ENCODE results near the gene LPAR4.
"Not testable (repeated sequence)": the region's sequence is repeated elsewhere in the genome, so short reads cannot be mapped to it uniquely, and the experiment has no call there.

The LPAR4 gene

GRCh38 chrX:78747489-78747888 lies at the start of gene LPAR4:
TSS of gene LPAR4 (plus strand) at chrX:78747720. CDS start at chrX:78754870, 7,150 bp downstream.
- DNase-seq: no peak

- DNase-seq: no peak
Observed at GRCh38 chrX:78706071-78706470, 41.4 kb upstream of the LPAR4 start.

GRCh38 chrX:78708262-78708661 lies 39.3 kb upstream of the LPAR4 start:
- DNase-seq: no peak

GRCh38 chrX:78708816-78709215 lies 38.7 kb upstream of the LPAR4 start:
- no peak for DNase-seq

GRCh38 chrX:78710171-78710570 lies 37.3 kb upstream of the LPAR4 start:
- no peak for DNase-seq

- no peak for DNase-seq
Observed at GRCh38 chrX:78712336-78712735, 35.2 kb upstream of the LPAR4 start.

GRCh38 chrX:78725287-78725686 lies 22.2 kb upstream of the LPAR4 start:
- DNase-seq: no peak

GRCh38 chrX:78746496-78746895 lies 1.0 kb upstream of the LPAR4 start:
- no peak for DNase-seq

GRCh38 chrX:78747971-78748370 lies 451 bp downstream of the LPAR4 start:
- DNase-seq: no peak

GRCh38 chrX:78748846-78749245 lies 1.3 kb downstream of the LPAR4 start:
- no peak for DNase-seq

GRCh38 chrX:78753571-78753970 lies 6.1 kb downstream of the LPAR4 start:
- no peak for DNase-seq

- no peak for DNase-seq
Observed at GRCh38 chrX:78754917-78755316, 7.4 kb downstream of the LPAR4 start.

- DNase-seq: no peak
Observed at GRCh38 chrX:78759081-78759480, 11.6 kb downstream of the LPAR4 start.

GRCh38 chrX:78769101-78769755 lies 21.7 kb downstream of the LPAR4 start:
- DNase-seq: no peak

GRCh38 chrX:78769946-78770345 lies 22.4 kb downstream of the LPAR4 start:
- no peak for DNase-seq

- DNase-seq: no peak
Observed at GRCh38 chrX:78796916-78797315, 49.4 kb downstream of the LPAR4 start.

- DNase-seq: no peak
Observed at GRCh38 chrX:78800114-78800513, 52.6 kb downstream of the LPAR4 start.

- no peak for DNase-seq
Observed at GRCh38 chrX:78800694-78801093, 53.2 kb downstream of the LPAR4 start.

GRCh38 chrX:78801522-78801921 lies 54.0 kb downstream of the LPAR4 start:
- no peak for DNase-seq

GRCh38 chrX:78802526-78802925 lies 55.0 kb downstream of the LPAR4 start:
- DNase-seq: not testable (repeated sequence)

All from NCI-H187 treated with DMSO at 0.1 percent for 48 hours (cell line).